ENCODE data around the gene HMGB4.

The HMGB4 gene, protein sequence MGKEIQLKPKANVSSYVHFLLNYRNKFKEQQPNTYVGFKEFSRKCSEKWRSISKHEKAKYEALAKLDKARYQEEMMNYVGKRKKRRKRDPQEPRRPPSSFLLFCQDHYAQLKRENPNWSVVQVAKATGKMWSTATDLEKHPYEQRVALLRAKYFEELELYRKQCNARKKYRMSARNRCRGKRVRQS

DNA sequence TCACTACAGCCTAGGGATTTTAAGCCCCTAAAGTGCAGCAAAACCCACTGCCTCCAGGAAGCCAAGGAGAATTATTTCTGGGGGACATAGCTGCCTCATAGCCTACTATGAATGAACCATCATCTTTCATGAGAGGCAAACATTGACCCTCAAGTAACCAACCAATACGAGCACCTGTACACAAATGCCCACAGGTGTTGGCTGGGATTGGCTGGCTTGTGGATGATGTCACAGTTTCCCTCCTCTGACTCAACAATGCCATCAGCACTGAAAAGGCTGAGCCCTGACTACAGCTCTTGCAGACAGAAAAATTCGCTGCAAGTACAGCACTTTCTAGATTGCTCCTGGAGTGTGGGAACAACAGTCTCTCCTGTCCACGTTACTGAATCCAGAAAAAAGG lies at the start of gene HMGB4:
Gene HMGB4, plus strand, starts transcription at position 301 of the 400 bp plus-strand sequence. CDS start 113 bp downstream, outside the sequence.
- TF ChIP-seq, protein P1, sequence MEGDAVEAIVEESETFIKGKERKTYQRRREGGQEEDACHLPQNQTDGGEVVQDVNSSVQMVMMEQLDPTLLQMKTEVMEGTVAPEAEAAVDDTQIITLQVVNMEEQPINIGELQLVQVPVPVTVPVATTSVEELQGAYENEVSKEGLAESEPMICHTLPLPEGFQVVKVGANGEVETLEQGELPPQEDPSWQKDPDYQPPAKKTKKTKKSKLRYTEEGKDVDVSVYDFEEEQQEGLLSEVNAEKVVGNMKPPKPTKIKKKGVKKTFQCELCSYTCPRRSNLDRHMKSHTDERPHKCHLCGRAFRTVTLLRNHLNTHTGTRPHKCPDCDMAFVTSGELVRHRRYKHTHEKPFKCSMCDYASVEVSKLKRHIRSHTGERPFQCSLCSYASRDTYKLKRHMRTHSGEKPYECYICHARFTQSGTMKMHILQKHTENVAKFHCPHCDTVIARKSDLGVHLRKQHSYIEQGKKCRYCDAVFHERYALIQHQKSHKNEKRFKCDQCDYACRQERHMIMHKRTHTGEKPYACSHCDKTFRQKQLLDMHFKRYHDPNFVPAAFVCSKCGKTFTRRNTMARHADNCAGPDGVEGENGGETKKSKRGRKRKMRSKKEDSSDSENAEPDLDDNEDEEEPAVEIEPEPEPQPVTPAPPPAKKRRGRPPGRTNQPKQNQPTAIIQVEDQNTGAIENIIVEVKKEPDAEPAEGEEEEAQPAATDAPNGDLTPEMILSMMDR (IDR thresholded peaks at IDR 0.05; ENCODE audit: low read depth, low read length): no peak
- DNase-seq: no peak
- Histone ChIP-seq H3K36me3 (no peaks in the 10 kb centered on the region), H3K9me3 (ENCODE audit: severe bottlenecking) (no peaks in the 10 kb centered on the region), H3K27ac (no peak within 1 kb of the TSS), H3K4me3 (ENCODE audit: low read depth, low read length) (no peak within 1 kb of the TSS), H3K27me3 (ENCODE audit: insufficient read depth, low read depth, severe bottlenecking) (peaks cover 60% of the 10 kb centered on the region)

DNA sequence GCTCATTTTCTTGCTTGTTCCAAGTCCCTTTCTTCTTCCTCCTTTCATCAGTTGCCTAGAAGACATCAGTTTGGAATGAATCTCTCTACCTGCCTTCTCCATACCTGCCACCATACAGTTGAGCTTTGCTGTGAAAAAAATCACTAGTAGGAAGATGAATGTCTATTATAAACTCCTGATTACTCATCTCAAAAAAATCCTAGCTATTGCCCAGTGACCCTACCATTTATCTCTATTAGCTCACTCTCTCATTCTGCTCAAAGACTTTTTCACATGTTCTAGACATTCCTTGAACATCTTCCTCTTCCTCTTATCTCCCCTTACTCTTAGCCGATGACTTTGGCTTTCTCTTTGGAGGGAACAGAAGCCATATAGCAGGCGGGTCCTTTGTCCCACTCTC lies 49.7 kb upstream of the HMGB4 start:
- DNase-seq: no peak
- TF ChIP-seq, protein P1 (IDR thresholded peaks at IDR 0.05; ENCODE audit: low read depth, low read length): no peak
- Histone ChIP-seq H3K4me3 (ENCODE audit: low read depth, low read length) (no peak overlapping the region), H3K27me3 (ENCODE audit: insufficient read depth, low read depth, severe bottlenecking) (peaks cover 40% of the 10 kb centered on the region), H3K27ac (no peak overlapping the region), H3K9me3 (ENCODE audit: severe bottlenecking) (no peaks in the 10 kb centered on the region), H3K36me3 (no peaks in the 10 kb centered on the region)

DNA sequence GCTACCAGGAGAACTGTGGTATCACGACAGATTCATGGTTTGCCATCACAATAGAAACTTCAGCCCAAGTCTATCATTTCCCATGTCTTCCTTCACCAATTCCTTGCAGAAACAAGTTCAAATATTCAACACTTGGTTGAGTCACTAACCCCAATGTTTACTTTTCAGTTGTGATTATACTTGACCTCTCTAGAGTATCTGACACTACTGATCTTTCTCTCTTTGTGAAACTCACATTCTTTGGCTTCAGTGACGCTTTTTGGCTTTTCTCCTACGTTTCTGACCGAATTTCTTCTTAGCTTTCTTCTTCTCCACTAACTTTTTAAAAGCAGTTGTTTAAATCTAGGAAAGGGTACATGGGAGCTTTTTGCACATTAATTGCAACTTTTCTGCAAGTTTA lies 48.8 kb upstream of the HMGB4 start:
- H3K9me3 ChIP-seq (ENCODE audit: severe bottlenecking): no peaks in the 10 kb centered on the region
- no peaks in the 10 kb centered on the region for H3K36me3 ChIP-seq
- peaks cover 41% of the 10 kb centered on the region for H3K27me3 ChIP-seq (ENCODE audit: insufficient read depth, low read depth, severe bottlenecking)
- TF ChIP-seq, protein P1 (IDR thresholded peaks at IDR 0.05; ENCODE audit: low read depth, low read length): no peak
- no peak for DNase-seq
- H3K27ac ChIP-seq: no peak overlapping the region
- no peak overlapping the region for H3K4me3 ChIP-seq (ENCODE audit: low read depth, low read length)

DNA sequence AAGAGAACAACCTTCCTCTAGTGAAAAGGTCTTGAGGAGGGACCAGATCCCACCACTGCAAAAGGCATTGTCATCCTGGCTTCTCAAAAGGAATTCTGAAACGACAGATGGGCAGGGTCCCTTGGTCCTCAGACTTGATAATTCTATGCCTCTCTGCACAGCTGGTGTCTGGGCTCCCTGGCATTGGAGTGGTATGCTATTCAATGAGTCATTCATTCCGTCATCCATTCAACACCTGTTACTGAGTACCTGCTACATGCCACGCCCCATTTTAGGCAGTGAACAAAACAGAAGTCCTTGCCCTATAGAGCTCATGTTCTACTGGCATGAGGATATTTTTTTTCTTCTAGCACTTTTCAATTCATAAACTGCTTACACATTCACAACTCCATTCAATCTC lies 45.8 kb upstream of the HMGB4 start:
- TF ChIP-seq, protein P1 (IDR thresholded peaks at IDR 0.05; ENCODE audit: low read depth, low read length): no peak
- Histone ChIP-seq H3K27ac (no peak overlapping the region), H3K9me3 (ENCODE audit: severe bottlenecking) (no peaks in the 10 kb centered on the region), H3K4me3 (ENCODE audit: low read depth, low read length) (no peak overlapping the region), H3K36me3 (no peaks in the 10 kb centered on the region), H3K27me3 (ENCODE audit: insufficient read depth, low read depth, severe bottlenecking) (peaks cover 44% of the 10 kb centered on the region)
- no peak for DNase-seq

DNA sequence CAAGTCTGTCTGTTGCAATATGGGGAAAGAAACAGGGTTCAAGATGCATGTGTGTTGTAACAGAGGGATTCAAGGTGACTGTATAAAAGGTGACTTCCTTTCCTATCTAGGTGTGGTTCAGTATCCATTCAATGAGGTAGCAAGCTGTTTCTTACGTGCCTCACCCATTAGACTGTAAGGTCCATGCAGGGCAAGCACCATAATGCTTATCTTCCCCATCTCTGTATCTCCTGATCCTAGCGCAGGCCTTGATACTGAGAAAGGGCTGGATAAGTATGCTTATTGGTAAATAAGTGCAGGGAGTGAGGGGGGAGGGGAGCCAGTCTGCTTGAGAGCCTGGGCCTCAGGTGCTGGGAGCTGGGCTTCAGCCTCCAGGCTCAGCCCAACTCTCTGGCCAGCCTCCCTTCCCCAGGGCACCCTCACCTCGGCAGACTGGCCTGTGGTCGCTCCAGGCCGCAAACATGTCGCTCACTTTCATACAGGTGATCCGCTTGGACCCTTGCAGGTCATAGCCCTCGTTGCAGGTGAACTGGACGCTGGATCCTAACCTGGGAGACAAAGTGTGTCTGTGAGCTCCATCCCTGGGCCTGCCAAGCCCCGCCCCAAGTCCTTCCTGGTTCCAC lies 44.5 kb upstream of the HMGB4 start:
- Histone ChIP-seq H3K4me3 (ENCODE audit: low read depth, low read length) (no peak overlapping the region), H3K27me3 (ENCODE audit: insufficient read depth, low read depth, severe bottlenecking) (peaks cover 45% of the 10 kb centered on the region), H3K27ac (no peak overlapping the region), H3K9me3 (ENCODE audit: severe bottlenecking) (no peaks in the 10 kb centered on the region), H3K36me3 (no peaks in the 10 kb centered on the region)
- TF ChIP-seq, protein P1 (IDR thresholded peaks at IDR 0.05; ENCODE audit: low read depth, low read length): no peak
- no peak for DNase-seq

DNA sequence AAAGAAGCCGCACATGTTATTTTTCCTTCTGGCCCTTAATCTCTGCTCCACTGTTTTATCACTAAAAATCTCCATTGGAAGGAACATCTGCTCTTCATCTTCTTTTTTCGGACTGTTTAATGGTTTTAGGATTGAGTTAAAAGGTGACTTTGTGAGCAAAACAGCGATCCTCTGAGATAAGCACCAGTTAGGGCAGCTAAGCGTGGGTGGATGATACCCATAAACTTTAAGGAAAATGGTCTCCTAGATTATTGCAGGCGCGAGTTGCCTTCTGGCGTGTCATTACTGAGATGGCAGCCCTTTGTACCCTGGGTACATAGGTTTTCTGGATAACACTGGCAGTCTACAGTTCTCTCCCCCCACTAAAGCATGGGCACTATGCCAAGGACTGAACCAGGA lies 44.0 kb upstream of the HMGB4 start:
- no peak overlapping the region for H3K27ac ChIP-seq
- peaks cover 45% of the 10 kb centered on the region for H3K27me3 ChIP-seq (ENCODE audit: insufficient read depth, low read depth, severe bottlenecking)
- TF ChIP-seq, protein P1 (IDR thresholded peaks at IDR 0.05; ENCODE audit: low read depth, low read length): no peak
- no peaks in the 10 kb centered on the region for H3K36me3 ChIP-seq
- no peak for DNase-seq
- H3K9me3 ChIP-seq (ENCODE audit: severe bottlenecking): no peaks in the 10 kb centered on the region
- H3K4me3 ChIP-seq (ENCODE audit: low read depth, low read length): no peak overlapping the region

All from WERI-Rb-1 (cell line).